ENCODE data around the gene DMAP1.

DMAP1 gene

GRCh38 chr1:44228218-44228617, 14.9 kb downstream of the DMAP1 start:
- TF ChIP-seq, protein P1, sequence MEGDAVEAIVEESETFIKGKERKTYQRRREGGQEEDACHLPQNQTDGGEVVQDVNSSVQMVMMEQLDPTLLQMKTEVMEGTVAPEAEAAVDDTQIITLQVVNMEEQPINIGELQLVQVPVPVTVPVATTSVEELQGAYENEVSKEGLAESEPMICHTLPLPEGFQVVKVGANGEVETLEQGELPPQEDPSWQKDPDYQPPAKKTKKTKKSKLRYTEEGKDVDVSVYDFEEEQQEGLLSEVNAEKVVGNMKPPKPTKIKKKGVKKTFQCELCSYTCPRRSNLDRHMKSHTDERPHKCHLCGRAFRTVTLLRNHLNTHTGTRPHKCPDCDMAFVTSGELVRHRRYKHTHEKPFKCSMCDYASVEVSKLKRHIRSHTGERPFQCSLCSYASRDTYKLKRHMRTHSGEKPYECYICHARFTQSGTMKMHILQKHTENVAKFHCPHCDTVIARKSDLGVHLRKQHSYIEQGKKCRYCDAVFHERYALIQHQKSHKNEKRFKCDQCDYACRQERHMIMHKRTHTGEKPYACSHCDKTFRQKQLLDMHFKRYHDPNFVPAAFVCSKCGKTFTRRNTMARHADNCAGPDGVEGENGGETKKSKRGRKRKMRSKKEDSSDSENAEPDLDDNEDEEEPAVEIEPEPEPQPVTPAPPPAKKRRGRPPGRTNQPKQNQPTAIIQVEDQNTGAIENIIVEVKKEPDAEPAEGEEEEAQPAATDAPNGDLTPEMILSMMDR (IDR thresholded peaks at IDR 0.05; ENCODE audit: low read depth, low read length, missing control alignments): no peak
- no peak for DNase-seq (ENCODE audit: extremely low read depth, low read depth)
- H3K4me3 ChIP-seq (replicated peaks; ENCODE audit: low read depth, low read length): no peak overlapping the region

GRCh38 chr1:44229435-44230167, 16.3 kb downstream of the DMAP1 start:
- no peak overlapping the region for H3K4me3 ChIP-seq (replicated peaks; ENCODE audit: low read depth, low read length)
- TF ChIP-seq, protein P1 (IDR thresholded peaks at IDR 0.05; ENCODE audit: low read depth, low read length, missing control alignments): no peak
- DNase-seq (ENCODE audit: extremely low read depth, low read depth): no peak

- no peak overlapping the region for H3K4me3 ChIP-seq (replicated peaks; ENCODE audit: low read depth, low read length)
- TF ChIP-seq, protein P1 (IDR thresholded peaks at IDR 0.05; ENCODE audit: low read depth, low read length, missing control alignments): no peak
- no peak for DNase-seq (ENCODE audit: extremely low read depth, low read depth)
Measured at GRCh38 chr1:44230796-44231195, 17.5 kb downstream of the DMAP1 start.

GRCh38 chr1:44233593-44233992, 20.3 kb downstream of the DMAP1 start:
- H3K4me3 ChIP-seq (replicated peaks; ENCODE audit: low read depth, low read length): no peak overlapping the region
- TF ChIP-seq, protein P1 (IDR thresholded peaks at IDR 0.05; ENCODE audit: low read depth, low read length, missing control alignments): no peak
- DNase-seq (ENCODE audit: extremely low read depth, low read depth): no peak

GRCh38 chr1:44235808-44236207, 22.5 kb downstream of the DMAP1 start:
- no peak for DNase-seq (ENCODE audit: extremely low read depth, low read depth)
- TF ChIP-seq, protein P1 (IDR thresholded peaks at IDR 0.05; ENCODE audit: low read depth, low read length, missing control alignments): no peak
- no peak overlapping the region for H3K4me3 ChIP-seq (replicated peaks; ENCODE audit: low read depth, low read length)

GRCh38 chr1:44236490-44237272, 23.4 kb downstream of the DMAP1 start:
- TF ChIP-seq, protein P1 (IDR thresholded peaks at IDR 0.05; ENCODE audit: low read depth, low read length, missing control alignments): no peak

More at GRCh38 chr1:44236490-44237272, 23.4 kb downstream of the DMAP1 start:
- no peak for DNase-seq (ENCODE audit: extremely low read depth, low read depth)
- no peak overlapping the region for H3K4me3 ChIP-seq (replicated peaks; ENCODE audit: low read depth, low read length)

All from HFF-Myc (cell line).